GM21717 (cell line): ENCODE data around the gene MMP23B.
"Not testable (repeated sequence)": the region's sequence is repeated elsewhere in the genome, so short reads cannot be mapped to it uniquely, and the experiment has no call there.

ENCODE experiments used
- ATAC-seq: cut with Tn5 transposase; IDR thresholded peaks from one replicate; pipeline ENCODE4 v1.9.1; 2021; ENCODE audit warnings: mild to moderate bottlenecking, moderate library complexity; ENCODE audit not compliant: unreplicated experiment

Gene MMP23B

GRCh38 chr1:1631782-1632420, at the start of gene MMP23B:
Gene MMP23B, plus strand, starts transcription at chr1:1632173. Its CDS starts 46 bp downstream, at chr1:1632219.
- ATAC-seq: no peak

GRCh38 chr1:1582585-1583346, 49.2 kb upstream of the MMP23B start:
- ATAC-seq: no peak

- ATAC-seq: no peak
These were observed 48.5 kb upstream of the MMP23B start for GRCh38 chr1:1583347-1584010.

- no peak for ATAC-seq
These were observed 40.5 kb upstream of the MMP23B start for GRCh38 chr1:1591452-1591851.

GRCh38 chr1:1593834-1594601, 38.0 kb upstream of the MMP23B start:
- no peak for ATAC-seq

GRCh38 chr1:1594602-1595260, 37.2 kb upstream of the MMP23B start:
- ATAC-seq: no peak

- not testable (repeated sequence) for ATAC-seq
These were observed 36.6 kb upstream of the MMP23B start for GRCh38 chr1:1595341-1595740.

- no peak for ATAC-seq
These were observed 35.3 kb upstream of the MMP23B start for GRCh38 chr1:1596493-1597274.

GRCh38 chr1:1597275-1597930, 34.6 kb upstream of the MMP23B start:
- ATAC-seq: no peak

GRCh38 chr1:1598051-1598719, 33.8 kb upstream of the MMP23B start:
- ATAC-seq: no peak

GRCh38 chr1:1598720-1599029, 33.3 kb upstream of the MMP23B start:
- ATAC-seq: no peak

GRCh38 chr1:1599030-1599934, 32.7 kb upstream of the MMP23B start:
- ATAC-seq: no peak

GRCh38 chr1:1599935-1600860, 31.8 kb upstream of the MMP23B start, which contains the start of gene FNDC10:
Gene FNDC10, minus strand, starts transcription at chr1:1600135. Its CDS starts 120 bp downstream, at chr1:1600015.
- ATAC-seq: no peak

- ATAC-seq: no peak
These were observed 31.0 kb upstream of the MMP23B start for GRCh38 chr1:1600861-1601563.

- ATAC-seq: no peak
These were observed 30.2 kb upstream of the MMP23B start for GRCh38 chr1:1601564-1602303.
